NB4 (cell line): Measurements from ENCODE around the gene NAV3.

Experiments used
- DNase-seq: peaks from one replicate; pipeline ENCODE4 v3.0.0; 2010; ENCODE audit warnings: low read depth
- H3K4me3 ChIP-seq: one replicate; pipeline ENCODE4 v1.5.1; 2011; ENCODE audit warnings: mild to moderate bottlenecking, low read depth, low read length, moderate library complexity
- CTCF ChIP-seq: IDR thresholded peaks from one replicate; pipeline ENCODE4 v1.5.1; 2012; ENCODE audit warnings: low read depth, low read length
- MAX ChIP-seq: IDR thresholded peaks from 2 replicates; pipeline ENCODE4 v1.6.1; 2011; ENCODE audit warnings: low read depth, low read length
- MYC ChIP-seq: IDR thresholded peaks from 2 replicates; pipeline ENCODE4 v1.6.1; 2011; ENCODE audit warnings: low read depth, low read length
- POLR2A ChIP-seq: IDR thresholded peaks from 2 replicates; pipeline ENCODE4 v1.6.1; 2011; ENCODE audit warnings: mild to moderate bottlenecking; ENCODE audit not compliant: insufficient read length; ENCODE audit errors: extremely low read depth

NAV3 gene

GRCh38 chr12:77968571-77968970 lies 137.9 kb downstream of the NAV3 start:
- no peak for DNase-seq
- H3K4me3 ChIP-seq = no peak overlapping the region
- TF ChIP-seq MAX (no peak), MYC (no peak), CTCF (no peak), POLR2A (no peak)

- DNase-seq = no peak
- H3K4me3 ChIP-seq = no peak overlapping the region
- no peak for TF ChIP-seq MAX
- no peak for TF ChIP-seq CTCF
- TF ChIP-seq MYC = no peak
- no peak for TF ChIP-seq POLR2A
These were observed 142.9 kb downstream of the NAV3 start for GRCh38 chr12:77973579-77973978.

GRCh38 chr12:77974645-77975044 lies 144.0 kb downstream of the NAV3 start:
- no peak overlapping the region for H3K4me3 ChIP-seq
- TF ChIP-seq MAX (no peak), POLR2A (no peak), MYC (no peak), CTCF (no peak)
- no peak for DNase-seq

GRCh38 chr12:77979597-77980250 lies 149.0 kb downstream of the NAV3 start:
- TF ChIP-seq MYC = no peak
- TF ChIP-seq POLR2A = no peak
- TF ChIP-seq MAX = no peak
- TF ChIP-seq CTCF = no peak
- no peak overlapping the region for H3K4me3 ChIP-seq
- DNase-seq = no peak

GRCh38 chr12:77980782-77981181 lies 150.1 kb downstream of the NAV3 start:
- TF ChIP-seq MAX (no peak), MYC (no peak), CTCF (no peak), POLR2A (no peak)
- DNase-seq = no peak

GRCh38 chr12:77983859-77984258 lies 153.2 kb downstream of the NAV3 start:
- no peak for DNase-seq
- H3K4me3 ChIP-seq = no peak overlapping the region
- TF ChIP-seq POLR2A = no peak
- no peak for TF ChIP-seq MAX

More at GRCh38 chr12:77980782-77981181, 150.1 kb downstream of the NAV3 start:
- no peak overlapping the region for H3K4me3 ChIP-seq
